Hepatocyte (in vitro differentiated cells): ENCODE data around the gene USP44.
"Not testable (repeated sequence)": the region's sequence is repeated elsewhere in the genome, so short reads cannot be mapped to it uniquely, and the experiment has no call there.

Source experiments
- EZH2 ChIP-seq: fragments of 200-600 bp; sonication (generic); IDR thresholded peaks from 2 replicates; pipeline ENCODE4 v1.6.1; 2016; ENCODE audit warnings: antibody characterized with exemption, mild to moderate bottlenecking, borderline replicate concordance
- EZH2phosphoT487 ChIP-seq: fragments of 200-600 bp; sonication (generic); IDR thresholded peaks from one replicate; pipeline ENCODE4 v1.6.1; 2018; ENCODE audit warnings: antibody characterized with exemption, mild to moderate bottlenecking, low read depth, moderate library complexity; ENCODE audit not compliant: unreplicated experiment, severe bottlenecking
- TF ChIP-seq, protein P1 (sequence below): fragments of 200-600 bp; sonication (generic); IDR thresholded peaks from 2 replicates; pipeline ENCODE4 v1.5.1; 2016; ENCODE audit warnings: antibody characterized with exemption, mild to moderate bottlenecking; ENCODE audit not compliant: poor library complexity

DNA sequence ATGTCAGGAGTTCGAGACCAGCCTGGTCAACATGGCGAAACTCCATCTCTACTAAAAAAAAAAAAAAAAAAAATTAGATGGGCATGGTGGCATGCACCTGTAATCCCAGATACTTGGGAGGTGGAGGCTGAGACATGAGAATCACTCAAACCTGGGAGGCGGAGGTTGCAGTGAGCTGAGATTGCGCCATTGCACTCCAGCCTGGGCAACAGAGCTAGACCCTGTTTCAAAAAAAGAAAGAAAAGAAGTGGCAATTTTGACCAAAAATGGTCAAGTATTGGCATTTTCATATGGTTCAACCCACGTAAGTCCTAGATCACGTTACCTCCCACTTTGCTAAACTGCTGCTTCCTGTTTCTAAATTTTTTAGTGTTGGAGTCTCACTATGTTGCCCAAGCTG lies 68.7 kb downstream of the USP44 start:
- TF ChIP-seq, protein P1, sequence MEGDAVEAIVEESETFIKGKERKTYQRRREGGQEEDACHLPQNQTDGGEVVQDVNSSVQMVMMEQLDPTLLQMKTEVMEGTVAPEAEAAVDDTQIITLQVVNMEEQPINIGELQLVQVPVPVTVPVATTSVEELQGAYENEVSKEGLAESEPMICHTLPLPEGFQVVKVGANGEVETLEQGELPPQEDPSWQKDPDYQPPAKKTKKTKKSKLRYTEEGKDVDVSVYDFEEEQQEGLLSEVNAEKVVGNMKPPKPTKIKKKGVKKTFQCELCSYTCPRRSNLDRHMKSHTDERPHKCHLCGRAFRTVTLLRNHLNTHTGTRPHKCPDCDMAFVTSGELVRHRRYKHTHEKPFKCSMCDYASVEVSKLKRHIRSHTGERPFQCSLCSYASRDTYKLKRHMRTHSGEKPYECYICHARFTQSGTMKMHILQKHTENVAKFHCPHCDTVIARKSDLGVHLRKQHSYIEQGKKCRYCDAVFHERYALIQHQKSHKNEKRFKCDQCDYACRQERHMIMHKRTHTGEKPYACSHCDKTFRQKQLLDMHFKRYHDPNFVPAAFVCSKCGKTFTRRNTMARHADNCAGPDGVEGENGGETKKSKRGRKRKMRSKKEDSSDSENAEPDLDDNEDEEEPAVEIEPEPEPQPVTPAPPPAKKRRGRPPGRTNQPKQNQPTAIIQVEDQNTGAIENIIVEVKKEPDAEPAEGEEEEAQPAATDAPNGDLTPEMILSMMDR: not testable (repeated sequence)
- TF ChIP-seq EZH2, EZH2phosphoT487: not testable (repeated sequence)
